SU-DHL-6 (cell line): ENCODE data around the gene CSNK2A3.

Source experiments
- H2AFZ ChIP-seq: fragments of 200-600 bp; sonication (generic); 2 replicates; pipeline ENCODE4 v1.6.1; 2014; ENCODE audit warnings: low read depth, mild to moderate bottlenecking, moderate library complexity, mixed read lengths, antibody characterized with exemption, low read length; ENCODE audit not compliant: severe bottlenecking
- H3F3A ChIP-seq: fragments of 200-600 bp; shearing (Covaris generic); 2 replicates; pipeline ENCODE4 v1.6.0; 2016; ENCODE audit warnings: antibody characterized with exemption, mild to moderate bottlenecking; ENCODE audit not compliant: insufficient read depth
- H3K27ac ChIP-seq: fragments of 200-600 bp; sonication (generic); 2 replicates; pipeline ENCODE4 v1.5.1; 2016; ENCODE audit warnings: low read depth, mild to moderate bottlenecking, low read length, moderate library complexity, mixed read lengths
- H3K27me3 ChIP-seq: fragments of 200-600 bp; sonication (generic), shearing (Covaris generic); 2 replicates; pipeline ENCODE4 v1.6.0; 2014; ENCODE audit warnings: mild to moderate bottlenecking, low read length
- H3K36me3 ChIP-seq: fragments of 200-600 bp; sonication (generic); 2 replicates; pipeline ENCODE4 v1.6.1; 2014; ENCODE audit warnings: mild to moderate bottlenecking, low read length, mixed read lengths
- H3K4me2 ChIP-seq: fragments of 300-600, 200-600 bp; shearing (Covaris generic), sonication (generic); 2 replicates; pipeline ENCODE4 v1.6.0; 2014; ENCODE audit warnings: low read length, low read depth, mild to moderate bottlenecking; ENCODE audit not compliant: poor library complexity, severe bottlenecking
- H3K4me3 ChIP-seq: fragments of 200-600 bp; sonication (generic); 2 replicates; pipeline ENCODE4 v1.5.1; 2014; ENCODE audit warnings: antibody characterized with exemption, low read length, mild to moderate bottlenecking, mixed read lengths; ENCODE audit not compliant: insufficient read depth, poor library complexity, severe bottlenecking
- H3K79me2 ChIP-seq: fragments of 200-600 bp; sonication (generic); 2 replicates; pipeline ENCODE4 v1.6.1; 2014; ENCODE audit warnings: mild to moderate bottlenecking, low read length, moderate library complexity; ENCODE audit not compliant: insufficient read depth
- H3K9ac ChIP-seq: fragments of 200-600 bp; sonication (generic); 2 replicates; pipeline ENCODE4 v1.7.0; 2014; ENCODE audit warnings: mild to moderate bottlenecking, low read length
- H3K9me2 ChIP-seq: fragments of 200-600 bp; sonication (generic); replicated peaks from 2 replicates; pipeline ENCODE4 v1.6.1; 2014; ENCODE audit warnings: low read length; ENCODE audit not compliant: insufficient read depth
- H3K9me3 ChIP-seq: fragments of 200-600 bp; sonication (generic); 2 replicates; pipeline ENCODE4 v1.6.1; 2014; ENCODE audit warnings: low read length, mixed read lengths; ENCODE audit not compliant: insufficient read depth
- H4K20me1 ChIP-seq: fragments of 200-600 bp; sonication (generic); 2 replicates; pipeline ENCODE4 v1.6.1; 2014; ENCODE audit warnings: low read depth, mild to moderate bottlenecking, antibody characterized with exemption, low read length, moderate library complexity, mixed read lengths
- EZH2phosphoT487 ChIP-seq: fragments of 200-600 bp; sonication (generic), shearing (Covaris generic); conservative IDR thresholded peaks from 2 replicates; pipeline ENCODE4 v1.6.1; 2018; ENCODE audit warnings: mild to moderate bottlenecking, antibody characterized with exemption, low read length, moderate library complexity, mixed read lengths
- TF ChIP-seq, protein P1 (sequence below): fragments of 200-600 bp; sonication (generic); IDR thresholded peaks from one replicate; pipeline ENCODE4 v1.5.1; 2017; ENCODE audit warnings: antibody characterized with exemption, mild to moderate bottlenecking, low read length, moderate library complexity; ENCODE audit not compliant: insufficient read depth, poor library complexity, severe bottlenecking

CSNK2A3 gene

DNA sequence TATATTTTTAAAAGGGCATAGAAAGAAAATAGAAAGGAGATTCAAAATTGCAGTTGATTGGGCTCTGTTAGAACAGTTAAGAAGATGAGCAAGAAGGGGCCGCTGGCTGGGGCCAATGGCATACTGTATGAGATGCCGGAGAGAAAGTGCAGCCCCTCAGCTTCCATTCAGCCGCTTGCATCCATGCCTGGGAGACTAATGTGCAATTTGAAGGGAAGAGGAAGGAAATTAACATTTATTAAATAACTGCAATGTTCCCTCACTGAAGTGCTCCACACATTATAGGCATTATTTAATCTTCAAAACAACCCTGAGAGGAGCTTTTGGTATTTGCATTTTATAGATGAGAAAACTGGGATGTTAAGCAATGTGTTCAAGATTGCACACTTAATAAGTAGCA is 44.7 kb upstream of the CSNK2A3 start:
- Histone ChIP-seq H2AFZ (no peak overlapping the region), H3K27me3 (no peaks in the 10 kb centered on the region), H3K9me3 (no peaks in the 10 kb centered on the region), H3K27ac (no peak overlapping the region), H3K79me2 (no peaks in the 10 kb centered on the region), H3K9ac (no peak overlapping the region), H3K36me3 (no peaks in the 10 kb centered on the region), H3F3A (no peaks in the 10 kb centered on the region), H3K9me2 (no peaks in the 10 kb centered on the region), H4K20me1 (no peaks in the 10 kb centered on the region), H3K4me2 (no peak overlapping the region), H3K4me3 (no peak overlapping the region)
- TF ChIP-seq EZH2phosphoT487, result no peak
- TF ChIP-seq, protein P1, sequence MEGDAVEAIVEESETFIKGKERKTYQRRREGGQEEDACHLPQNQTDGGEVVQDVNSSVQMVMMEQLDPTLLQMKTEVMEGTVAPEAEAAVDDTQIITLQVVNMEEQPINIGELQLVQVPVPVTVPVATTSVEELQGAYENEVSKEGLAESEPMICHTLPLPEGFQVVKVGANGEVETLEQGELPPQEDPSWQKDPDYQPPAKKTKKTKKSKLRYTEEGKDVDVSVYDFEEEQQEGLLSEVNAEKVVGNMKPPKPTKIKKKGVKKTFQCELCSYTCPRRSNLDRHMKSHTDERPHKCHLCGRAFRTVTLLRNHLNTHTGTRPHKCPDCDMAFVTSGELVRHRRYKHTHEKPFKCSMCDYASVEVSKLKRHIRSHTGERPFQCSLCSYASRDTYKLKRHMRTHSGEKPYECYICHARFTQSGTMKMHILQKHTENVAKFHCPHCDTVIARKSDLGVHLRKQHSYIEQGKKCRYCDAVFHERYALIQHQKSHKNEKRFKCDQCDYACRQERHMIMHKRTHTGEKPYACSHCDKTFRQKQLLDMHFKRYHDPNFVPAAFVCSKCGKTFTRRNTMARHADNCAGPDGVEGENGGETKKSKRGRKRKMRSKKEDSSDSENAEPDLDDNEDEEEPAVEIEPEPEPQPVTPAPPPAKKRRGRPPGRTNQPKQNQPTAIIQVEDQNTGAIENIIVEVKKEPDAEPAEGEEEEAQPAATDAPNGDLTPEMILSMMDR, result no peak

DNA sequence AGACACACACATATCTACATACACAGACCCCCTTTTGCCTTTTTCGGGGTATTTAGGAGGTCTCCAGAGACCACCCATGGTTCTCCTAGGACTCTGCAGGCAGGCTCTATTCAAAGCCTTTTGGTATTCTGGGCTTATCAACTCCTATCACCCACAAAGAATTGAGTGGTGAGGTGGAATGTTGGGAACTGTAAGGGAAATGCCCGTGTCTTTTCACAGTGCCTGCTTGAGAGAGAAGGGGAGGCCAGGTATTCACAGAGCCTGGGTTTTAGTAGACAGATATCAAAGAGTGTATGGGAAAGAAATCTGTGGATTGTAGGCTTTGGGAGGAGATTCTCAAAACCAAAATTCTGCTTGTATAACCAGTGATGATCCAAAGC is 44.0 kb upstream of the CSNK2A3 start:
- TF ChIP-seq, protein P1, result no peak
- no peak for TF ChIP-seq EZH2phosphoT487
- H3K79me2 ChIP-seq, result no peaks in the 10 kb centered on the region
- H3K9me3 ChIP-seq, result no peaks in the 10 kb centered on the region
- no peaks in the 10 kb centered on the region for H3K9me2 ChIP-seq
- H3K27me3 ChIP-seq, result no peaks in the 10 kb centered on the region
- H2AFZ ChIP-seq, result no peak overlapping the region
- no peak overlapping the region for H3K9ac ChIP-seq
- H3F3A ChIP-seq, result no peaks in the 10 kb centered on the region
- no peak overlapping the region for H3K4me2 ChIP-seq
- no peaks in the 10 kb centered on the region for H3K36me3 ChIP-seq
- H4K20me1 ChIP-seq, result no peaks in the 10 kb centered on the region
- no peak overlapping the region for H3K4me3 ChIP-seq
- no peak overlapping the region for H3K27ac ChIP-seq

DNA sequence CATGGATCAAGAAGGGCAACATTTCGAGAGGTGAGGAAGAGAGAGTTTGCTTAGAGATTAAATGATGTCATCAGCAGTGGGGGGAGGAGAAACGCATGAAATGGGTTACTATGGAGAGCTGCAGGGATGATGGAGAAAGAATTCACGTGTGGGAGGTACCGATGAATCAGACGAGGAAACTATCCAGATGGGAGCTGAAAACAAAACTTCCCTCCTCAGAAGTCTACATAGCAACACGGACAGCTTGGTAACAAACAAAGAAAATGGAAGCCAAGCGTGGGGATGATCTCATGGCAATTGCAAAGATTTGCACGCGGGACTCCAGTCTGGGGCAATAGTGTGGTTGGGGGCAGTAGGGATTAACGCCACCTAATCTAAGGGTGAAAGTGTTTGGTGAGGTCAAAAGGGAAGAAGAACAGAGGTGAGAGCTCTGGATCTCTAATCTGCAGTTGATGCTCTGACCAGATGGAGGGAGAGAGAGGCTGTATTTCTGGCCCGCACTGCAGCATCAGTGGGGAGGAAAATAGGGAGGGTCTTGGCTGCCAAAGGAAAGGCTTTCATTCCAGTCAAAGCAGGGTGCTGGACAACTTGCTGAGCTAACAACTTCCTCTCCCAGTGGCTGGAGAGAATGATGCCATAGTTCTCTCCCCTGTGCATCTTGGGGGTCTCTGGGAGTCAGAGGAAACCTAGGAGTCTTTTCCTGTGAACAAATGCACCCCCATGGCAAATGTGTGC is 43.4 kb upstream of the CSNK2A3 start:
- Histone ChIP-seq H3K27ac (no peak overlapping the region), H3K9me2 (no peaks in the 10 kb centered on the region), H3F3A (no peaks in the 10 kb centered on the region), H3K4me3 (no peak overlapping the region), H3K27me3 (no peaks in the 10 kb centered on the region), H3K79me2 (no peaks in the 10 kb centered on the region), H3K36me3 (no peaks in the 10 kb centered on the region), H3K9ac (no peak overlapping the region), H3K9me3 (no peaks in the 10 kb centered on the region), H2AFZ (no peak overlapping the region), H3K4me2 (no peak overlapping the region), H4K20me1 (no peaks in the 10 kb centered on the region)
- no peak for TF ChIP-seq EZH2phosphoT487

DNA sequence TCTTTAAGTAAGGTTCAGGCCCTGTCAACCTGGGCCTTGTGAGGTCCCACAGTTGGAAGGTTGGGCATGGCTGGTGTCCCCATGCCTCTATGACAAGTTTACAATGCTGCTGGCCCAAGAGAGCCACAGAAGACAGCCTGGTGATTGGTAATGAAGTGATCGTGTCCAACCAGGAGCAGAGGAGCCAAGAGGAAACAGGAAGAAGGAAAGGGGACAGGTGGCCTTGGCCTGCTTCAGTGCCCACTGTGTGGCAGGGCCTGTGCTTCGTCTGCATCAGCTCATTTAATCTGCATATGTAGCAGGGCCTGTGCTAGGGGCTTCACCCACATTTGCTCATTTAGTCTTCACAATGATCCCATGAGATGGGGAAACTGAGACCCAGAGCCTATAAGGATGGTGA is 42.1 kb upstream of the CSNK2A3 start:
- Histone ChIP-seq H3K27me3 (no peaks in the 10 kb centered on the region), H3K79me2 (no peaks in the 10 kb centered on the region), H3K4me2 (no peak overlapping the region), H3F3A (no peaks in the 10 kb centered on the region), H3K4me3 (no peak overlapping the region), H3K9me2 (no peaks in the 10 kb centered on the region), H3K36me3 (no peaks in the 10 kb centered on the region), H3K27ac (no peak overlapping the region), H4K20me1 (no peaks in the 10 kb centered on the region), H3K9ac (no peak overlapping the region), H2AFZ (no peak overlapping the region), H3K9me3 (no peaks in the 10 kb centered on the region)
- TF ChIP-seq, protein P1, result no peak
